MM.1S (cell line): ENCODE measurements around the gene SUFU.

ENCODE experiments used
- CTCF ChIP-seq: fragments of 300-600 bp; sonication (generic); IDR thresholded peaks from 2 replicates; pipeline ENCODE4 v1.5.1; 2016; ENCODE audit warnings: antibody characterized with exemption, low read length, mixed read lengths
- EZH2 ChIP-seq: fragments of 300-600 bp; sonication (generic); optimal IDR thresholded peaks from 2 replicates; pipeline ENCODE3; 2017; ENCODE audit warnings: low read depth, mild to moderate bottlenecking, antibody characterized with exemption, low read length, mixed read lengths

- no peak for TF ChIP-seq CTCF
- no peak for TF ChIP-seq EZH2
Measured at GRCh38 chr10:102559764-102560163, 56.0 kb downstream of the SUFU start.
